ENCODE data around the gene ANAPC7. TPM values are rescaled to one million over a fixed set of nuclear protein-coding genes. Genes with fewer than 3 reads are reported as not detected.

ANAPC7 gene
- total and polyA plus RNA-seq, 2 of the 13 experiments (the other 11 are each of a cell fraction or from before 2014, with no cell fraction given) = 40.0 to 69.1 TPM

GRCh38 chr12:110449799-110450497 is 46.4 kb upstream of the ANAPC7 start, which contains the start of gene ARPC3 (continued):
- TF ChIP-seq BRD4 (CRISPR knock-in tag; IDR thresholded peaks at IDR 0.05) = 0 out of 2 replicates have a peak, but pooled peaks have one; percentile 78
- TF ChIP-seq SMC3 (IDR thresholded peaks at IDR 0.05; ENCODE audit: low read length) = peak; percentile 28
- TF ChIP-seq CENPBD1 (CRISPR knock-in tag; IDR thresholded peaks at IDR 0.05; ENCODE audit: borderline replicate concordance, low read depth) = no peak
- no peak for TF ChIP-seq ZSCAN12 (CRISPR knock-in tag; IDR thresholded peaks at IDR 0.05)
- no peak for TF ChIP-seq ZBTB1 (CRISPR knock-in tag; IDR thresholded peaks at IDR 0.05; ENCODE audit: borderline replicate concordance)
- peak; percentile 73; the same call in 1 of the 2 replicates for TF ChIP-seq ZSCAN9 (CRISPR knock-in tag; IDR thresholded peaks at IDR 0.05; ENCODE audit: borderline replicate concordance)
- peak; percentile 54; the same call in 1 of the 2 replicates for TF ChIP-seq ZNF598 (CRISPR knock-in tag; IDR thresholded peaks at IDR 0.05; ENCODE audit: borderline replicate concordance)
- TF ChIP-seq ZNF569 (CRISPR knock-in tag; IDR thresholded peaks at IDR 0.05; ENCODE audit: borderline replicate concordance) = no peak
- no peak for TF ChIP-seq MAFF (IDR thresholded peaks at IDR 0.05; ENCODE audit: low read depth, low read length)
- no peak for TF ChIP-seq TRIM22 (IDR thresholded peaks at IDR 0.05)
- peak; percentile 83; the same call in 1 of the 2 replicates for TF ChIP-seq ZNF136 (CRISPR knock-in tag; IDR thresholded peaks at IDR 0.05; ENCODE audit: low read depth)
- 0 out of 2 replicates have a peak, but pooled peaks have one; percentile 44 for TF ChIP-seq STAT6 (CRISPR knock-in tag; IDR thresholded peaks at IDR 0.05; ENCODE audit: borderline replicate concordance)
- TF ChIP-seq ZNF207 (IDR thresholded peaks at IDR 0.05; ENCODE audit: borderline replicate concordance) = 0 out of 2 replicates have a peak, but pooled peaks have one; percentile 44
- no peak for TF ChIP-seq CENPT (CRISPR knock-in tag; IDR thresholded peaks at IDR 0.05; ENCODE audit: low read depth)
- peak; percentile 29; the same call in 1 of the 2 replicates for TF ChIP-seq ZBTB20 (CRISPR knock-in tag; IDR thresholded peaks at IDR 0.05; ENCODE audit: borderline replicate concordance, low read depth)
- no peak for TF ChIP-seq GPBP1L1 (CRISPR knock-in tag; IDR thresholded peaks at IDR 0.05)
- no peak for TF ChIP-seq SUZ12 (IDR thresholded peaks at IDR 0.05; ENCODE audit: low read depth, low read length)
- no peak for TF ChIP-seq MTA3 (CRISPR knock-in tag; IDR thresholded peaks at IDR 0.05)
- TF ChIP-seq ZNF143 (CRISPR knock-in tag; IDR thresholded peaks at IDR 0.05) = peak; percentile 51; the same call in 1 of the 2 replicates
- TF ChIP-seq ZMYM4 (CRISPR knock-in tag; IDR thresholded peaks at IDR 0.05) = peak; percentile 87
- TF ChIP-seq HOXA7 (CRISPR knock-in tag; IDR thresholded peaks at IDR 0.05) = no peak
- TF ChIP-seq RARA (CRISPR knock-in tag; IDR thresholded peaks at IDR 0.05) = no peak
- no peak for TF ChIP-seq E2F2 (CRISPR knock-in tag; IDR thresholded peaks at IDR 0.05; ENCODE audit: borderline replicate concordance)
- TF ChIP-seq ELF4 (CRISPR knock-in tag; IDR thresholded peaks at IDR 0.05; ENCODE audit: borderline replicate concordance) = peak; percentile 98

Measured in HepG2 (cell line).